Endodermal cell (in vitro differentiated cells): ENCODE results near the gene SLC34A3. TPM values are rescaled to one million over a fixed set of nuclear protein-coding genes. Genes with fewer than 3 reads are reported as not detected.

Experiments
- DNase-seq: peaks from one replicate; pipeline ENCODE4 v3.0.0-alpha.2; 2017
- H3K27ac ChIP-seq: 2 replicates; pipeline ENCODE4 v1.5.1; 2013; ENCODE audit warnings: mild to moderate bottlenecking, low read depth, low read length, moderate library complexity
- H3K27me3 ChIP-seq: 2 replicates; pipeline ENCODE4 v1.6.1; 2013; ENCODE audit warnings: mild to moderate bottlenecking, low read length, moderate library complexity; ENCODE audit not compliant: insufficient read depth, control insufficient read depth, poor library complexity, severe bottlenecking
- H3K36me3 ChIP-seq: 2 replicates; pipeline ENCODE4 v1.7.0; 2013; ENCODE audit warnings: mild to moderate bottlenecking, low read length, moderate library complexity; ENCODE audit not compliant: control insufficient read depth, insufficient read depth
- H3K4me1 ChIP-seq: one replicate; pipeline ENCODE4 v1.7.0; 2013; ENCODE audit warnings: low read length; ENCODE audit not compliant: control insufficient read depth, insufficient read depth
- H3K4me3 ChIP-seq: 2 replicates; pipeline ENCODE4 v1.5.1; 2013; ENCODE audit warnings: mild to moderate bottlenecking, low read length, moderate library complexity
- H3K9ac ChIP-seq: 2 replicates; pipeline ENCODE4 v1.6.1; 2013; ENCODE audit warnings: mild to moderate bottlenecking, low read length, moderate library complexity; ENCODE audit not compliant: poor library complexity, severe bottlenecking; ENCODE audit errors: extremely low read depth
- H3K9me3 ChIP-seq: 2 replicates; pipeline ENCODE4 v1.6.1; 2013; ENCODE audit warnings: mild to moderate bottlenecking, low read length, moderate library complexity; ENCODE audit not compliant: control insufficient read depth
- H3K27ac Mint-ChIP-seq: 2 replicates; pipeline ENCODE4 v1.8.0; 2020; ENCODE audit warnings: mixed read lengths
- H3K27me3 Mint-ChIP-seq: 2 replicates; pipeline ENCODE4 v1.8.0; 2021; ENCODE audit warnings: mild to moderate bottlenecking, mixed read lengths; ENCODE audit not compliant: insufficient read depth
- H3K36me3 Mint-ChIP-seq: 2 replicates; pipeline ENCODE4 v1.8.0; 2020; ENCODE audit warnings: low read depth, mixed read lengths
- H3K4me1 Mint-ChIP-seq: 2 replicates; pipeline ENCODE4 v1.8.0; 2020; ENCODE audit warnings: mixed read lengths
- H3K4me3 Mint-ChIP-seq: 2 replicates; pipeline ENCODE4 v1.8.0; 2020; ENCODE audit warnings: mild to moderate bottlenecking, moderate library complexity, mixed read lengths
- H3K9me3 Mint-ChIP-seq: 2 replicates; pipeline ENCODE4 v1.8.0; 2020; ENCODE audit warnings: mild to moderate bottlenecking, mixed read lengths
- WGBS, 2 experiments: methylation state at CpG; one replicate each; pipeline versions ENCODE4 v1.1.5 to v1.1.7; 2013; ENCODE audit warnings: missing lambda C conversion rate in 2 of 2, mixed read lengths in 1 of 2; ENCODE audit not compliant: insufficient coverage in 1 of 2, insufficient read length in 1 of 2; 5-methylcytosine and 5-hydroxymethylcytosine counted together
- total RNA-seq, 2 donors: library from RNA; stranded (reverse); fragmentation: NEBNext Ultra II Directional in 1 of 2; extraction: Animal tissue kit (Norgen Biotek cat#: 25700) in 1 of 2; gene quantifications; 2 replicates in 1 of 2; 3 replicates in 1 of 2; pipeline ENCODE4 v1.2.1, GENCODE V29; 2021
- TF ChIP-seq, protein P1 (sequence below): fragments of 200-600 bp; sonication (generic); conservative IDR thresholded peaks from 2 replicates; pipeline ENCODE4 v1.5.0; 2021; ENCODE audit warnings: antibody characterized with exemption, mild to moderate bottlenecking

SLC34A3 gene
- total RNA-seq, 2 donors from 2014 or later = 0.15 TPM; not detected in 1

DNA sequence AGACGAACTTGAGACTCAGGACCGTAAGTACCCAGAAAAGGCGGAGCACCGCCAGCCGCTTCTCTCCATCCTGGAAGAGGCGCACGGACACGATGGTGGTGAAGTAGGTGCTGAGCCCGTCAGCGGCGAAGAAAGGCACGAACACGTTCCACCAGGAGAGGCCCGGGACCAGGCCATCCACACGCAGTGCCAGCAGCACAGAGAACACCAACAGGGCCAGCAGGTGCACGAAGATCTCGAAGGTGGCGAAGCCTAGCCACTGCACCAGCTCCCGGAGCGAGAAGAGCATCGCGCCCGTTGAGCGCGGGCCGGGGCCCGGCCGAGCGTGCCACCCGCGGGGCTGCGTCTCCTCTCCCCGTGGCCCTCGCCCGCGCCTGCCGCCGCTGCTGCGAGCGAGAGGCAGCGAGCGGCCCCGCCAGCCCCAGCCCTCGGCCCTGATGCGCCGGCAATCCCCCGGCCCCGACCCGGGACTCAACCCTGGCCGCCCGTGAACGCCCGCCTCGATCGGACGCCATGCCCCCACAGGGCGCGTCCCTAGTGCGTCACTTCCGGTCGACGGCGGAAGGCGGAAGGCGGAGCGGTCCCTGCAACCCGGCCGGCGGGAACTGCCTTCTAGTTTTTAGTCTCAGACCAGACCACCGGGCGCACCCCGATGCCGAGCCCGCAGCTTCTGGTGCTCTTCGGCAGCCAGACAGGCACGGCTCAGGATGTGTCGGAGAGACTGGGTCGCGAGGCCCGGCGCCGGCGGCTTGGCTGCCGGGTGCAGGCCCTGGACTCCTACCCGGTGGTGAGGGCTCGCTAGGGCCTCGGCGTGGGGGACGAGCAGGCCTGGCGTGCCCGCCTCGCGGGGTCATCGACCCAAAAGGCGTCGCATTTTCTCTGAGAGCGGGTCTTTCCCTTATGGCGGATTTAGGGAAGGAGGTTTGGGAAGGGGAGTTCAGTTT, 25.3 kb upstream of the SLC34A3 start, which contains the start of the genes NDOR1 and TMEM203:
Gene NDOR1, plus strand, starts transcription at position 575 of the 944 bp plus-strand sequence. Its CDS starts 78 bp downstream, at position 653.
Gene TMEM203, minus strand, starts transcription at position 523 of the 944 bp plus-strand sequence. Its CDS starts 234 bp downstream, at position 289.
- Histone ChIP-seq H3K4me3 (peak within 1 kb of the TSS; percentile 92), H3K27ac (peak within 1 kb of the TSS; percentile 44), H3K9ac (peak within 1 kb of the TSS; percentile 85), H3K36me3 (peaks cover 16% of the 10 kb centered on the region), H3K9me3 (no peaks in the 10 kb centered on the region), H3K4me1 (peaks cover 18% of the 10 kb centered on the region), H3K27me3 (no peaks in the 10 kb centered on the region)
- H3K27ac Mint-ChIP-seq = peak within 1 kb of the TSS; percentile 96
- 0 to 1% methylated on average over 53 to 98 of the region's 98 CpGs for WGBS, 2 experiments
- peak within 1 kb of the TSS; percentile 90 for H3K4me3 Mint-ChIP-seq
- H3K9me3 Mint-ChIP-seq = no peaks in the 10 kb centered on the region
- TF ChIP-seq, protein P1, sequence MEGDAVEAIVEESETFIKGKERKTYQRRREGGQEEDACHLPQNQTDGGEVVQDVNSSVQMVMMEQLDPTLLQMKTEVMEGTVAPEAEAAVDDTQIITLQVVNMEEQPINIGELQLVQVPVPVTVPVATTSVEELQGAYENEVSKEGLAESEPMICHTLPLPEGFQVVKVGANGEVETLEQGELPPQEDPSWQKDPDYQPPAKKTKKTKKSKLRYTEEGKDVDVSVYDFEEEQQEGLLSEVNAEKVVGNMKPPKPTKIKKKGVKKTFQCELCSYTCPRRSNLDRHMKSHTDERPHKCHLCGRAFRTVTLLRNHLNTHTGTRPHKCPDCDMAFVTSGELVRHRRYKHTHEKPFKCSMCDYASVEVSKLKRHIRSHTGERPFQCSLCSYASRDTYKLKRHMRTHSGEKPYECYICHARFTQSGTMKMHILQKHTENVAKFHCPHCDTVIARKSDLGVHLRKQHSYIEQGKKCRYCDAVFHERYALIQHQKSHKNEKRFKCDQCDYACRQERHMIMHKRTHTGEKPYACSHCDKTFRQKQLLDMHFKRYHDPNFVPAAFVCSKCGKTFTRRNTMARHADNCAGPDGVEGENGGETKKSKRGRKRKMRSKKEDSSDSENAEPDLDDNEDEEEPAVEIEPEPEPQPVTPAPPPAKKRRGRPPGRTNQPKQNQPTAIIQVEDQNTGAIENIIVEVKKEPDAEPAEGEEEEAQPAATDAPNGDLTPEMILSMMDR = no peak
- DNase-seq = peak; percentile 96
- H3K36me3 Mint-ChIP-seq = peaks cover 27% of the 10 kb centered on the region
- peaks cover 24% of the 10 kb centered on the region for H3K4me1 Mint-ChIP-seq
- no peaks in the 10 kb centered on the region for H3K27me3 Mint-ChIP-seq

DNA sequence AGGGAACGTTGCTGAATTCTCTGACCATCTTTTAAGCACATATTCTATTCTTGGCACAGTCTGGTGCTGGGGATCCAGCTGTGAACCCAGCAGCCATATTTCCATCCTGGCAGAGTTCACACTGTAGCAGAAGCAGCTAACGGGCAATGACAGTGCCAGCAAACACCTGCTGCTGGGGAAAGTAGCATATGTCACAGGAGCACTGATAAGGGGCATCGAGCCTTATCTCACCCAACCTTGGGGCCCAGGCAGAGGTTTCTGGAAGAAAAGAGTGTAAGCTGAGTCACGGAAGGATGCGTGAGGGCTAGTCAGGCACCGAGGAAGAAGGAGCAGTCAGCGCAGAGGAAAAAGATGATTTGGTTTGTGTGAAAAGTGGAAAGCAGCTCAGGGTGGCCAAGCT, 24.1 kb upstream of the SLC34A3 start:
- Mint-ChIP-seq H3K27ac (peak overlapping the region; percentile 93), H3K4me1 (peaks cover 19% of the 10 kb centered on the region), H3K36me3 (peaks cover 33% of the 10 kb centered on the region), H3K27me3 (no peaks in the 10 kb centered on the region), H3K9me3 (no peaks in the 10 kb centered on the region), H3K4me3 (peak overlapping the region; percentile 90)
- Histone ChIP-seq H3K27me3 (no peaks in the 10 kb centered on the region), H3K36me3 (peaks cover 17% of the 10 kb centered on the region), H3K4me1 (peaks cover 16% of the 10 kb centered on the region), H3K27ac (no peak overlapping the region), H3K4me3 (peak overlapping the region; percentile 92), H3K9me3 (no peaks in the 10 kb centered on the region), H3K9ac (peak overlapping the region; percentile 85)
- no peak for DNase-seq
- WGBS, 2 experiments = 90 to 98% methylated on average over 7 of the region's 7 CpGs
- TF ChIP-seq, protein P1 = no peak

DNA sequence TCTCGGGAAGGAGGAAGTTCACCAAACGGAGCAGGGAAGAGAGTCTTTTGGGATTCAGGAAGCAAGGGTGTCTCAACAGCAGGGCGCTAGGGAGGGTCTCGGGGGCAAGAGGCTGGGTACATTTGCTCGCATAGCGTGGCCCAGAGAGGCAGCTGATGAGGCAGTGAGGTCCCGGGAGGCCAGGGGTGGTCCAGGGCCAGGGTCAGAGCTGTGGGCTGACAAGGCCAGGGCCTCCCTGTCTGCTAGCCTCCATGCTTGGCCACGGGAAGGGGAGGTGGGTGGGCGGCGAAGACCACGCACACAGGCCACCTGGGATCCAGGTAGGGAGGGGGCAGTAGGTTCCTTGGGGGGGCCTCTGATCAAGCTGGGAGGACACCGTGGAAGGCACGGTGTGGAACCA, 19.2 kb upstream of the SLC34A3 start:
- Mint-ChIP-seq H3K9me3 (no peaks in the 10 kb centered on the region), H3K27me3 (no peaks in the 10 kb centered on the region), H3K36me3 (peaks cover 39% of the 10 kb centered on the region), H3K4me1 (peaks cover under 1% of the 10 kb centered on the region), H3K27ac (peak overlapping the region; percentile 22), H3K4me3 (no peak overlapping the region)
- DNase-seq = no peak
- TF ChIP-seq, protein P1 = no peak
- peaks cover 3% of the 10 kb centered on the region for H3K4me1 ChIP-seq
- no peak overlapping the region for H3K9ac ChIP-seq
- H3K27me3 ChIP-seq = no peaks in the 10 kb centered on the region
- H3K9me3 ChIP-seq = no peaks in the 10 kb centered on the region
- no peak overlapping the region for H3K4me3 ChIP-seq
- peaks cover 25% of the 10 kb centered on the region for H3K36me3 ChIP-seq
- 86 to 90% methylated on average over 9 to 13 of the region's 13 CpGs for WGBS, 2 experiments
- no peak overlapping the region for H3K27ac ChIP-seq
